NCI-H2029 (cell line): Measurements from ENCODE around the gene AIF1L.

Source experiments
- DNase-seq: peaks from one replicate; lab custom pipeline; 2025; lab: John Stamatoyannopoulos, UW

AIF1L gene

GRCh38 chr9:131078427-131079366, 17.6 kb upstream of the AIF1L start:
- DNase-seq, result no peak

- no peak for DNase-seq
Observed at GRCh38 chr9:131080589-131080988, 15.7 kb upstream of the AIF1L start.

GRCh38 chr9:131081868-131082267, 14.5 kb upstream of the AIF1L start:
- DNase-seq, result no peak

- no peak for DNase-seq
Observed at GRCh38 chr9:131082774-131083512, 13.4 kb upstream of the AIF1L start.

GRCh38 chr9:131084661-131085369, 11.5 kb upstream of the AIF1L start:
- DNase-seq, result no peak

GRCh38 chr9:131085370-131086122, 10.8 kb upstream of the AIF1L start:
- DNase-seq, result no peak

DNA sequence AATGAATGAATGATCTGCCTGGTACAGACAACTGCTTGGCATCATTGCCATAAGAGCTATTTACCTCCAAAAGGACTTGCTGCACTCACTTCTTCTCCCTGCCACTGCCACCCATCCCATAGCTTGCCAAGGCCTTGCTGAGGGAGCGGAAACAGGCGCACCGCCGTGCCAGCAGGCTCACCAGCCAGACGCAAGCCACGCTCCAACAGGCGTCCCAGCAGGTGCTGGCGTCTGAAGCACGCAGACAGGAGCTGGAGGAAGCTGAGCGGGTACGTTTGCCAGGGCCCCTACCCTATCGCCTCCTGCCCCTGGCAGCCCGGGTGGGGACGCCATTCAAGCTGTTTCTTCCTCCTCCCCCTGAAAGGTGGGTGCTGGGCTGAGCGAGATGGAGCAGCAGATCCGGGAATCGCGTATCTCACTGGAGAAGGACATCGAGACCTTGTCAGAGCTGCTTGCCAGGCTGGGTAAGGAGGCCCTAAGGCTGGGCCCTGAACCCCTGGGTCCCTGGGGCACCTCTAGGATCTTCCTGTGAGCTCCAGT, 8.9 kb upstream of the AIF1L start:
- no peak for DNase-seq

- DNase-seq, result no peak
Observed at GRCh38 chr9:131090025-131090787, 6.1 kb upstream of the AIF1L start.

GRCh38 chr9:131091352-131091992, 4.9 kb upstream of the AIF1L start:
- no peak for DNase-seq

DNA sequence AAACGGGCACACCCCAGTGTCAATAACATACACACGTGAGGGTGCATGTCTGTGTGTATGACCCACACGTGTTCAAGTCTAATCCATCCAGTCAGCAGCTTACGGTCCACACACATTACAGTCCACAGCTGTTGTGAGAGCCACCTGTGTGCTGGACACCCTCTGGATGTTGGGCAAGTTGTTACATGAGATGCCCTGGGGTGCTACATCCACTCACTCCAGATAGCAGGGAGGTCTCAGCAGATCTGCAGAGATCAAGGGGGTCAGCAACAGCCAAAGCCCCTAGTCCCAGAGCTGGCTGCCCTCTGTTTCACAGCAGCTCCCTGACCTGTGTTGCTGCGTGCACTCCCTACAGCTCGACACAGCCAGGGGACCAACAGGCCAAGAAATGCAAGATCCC, 4.3 kb upstream of the AIF1L start:
- DNase-seq, result no peak

DNA sequence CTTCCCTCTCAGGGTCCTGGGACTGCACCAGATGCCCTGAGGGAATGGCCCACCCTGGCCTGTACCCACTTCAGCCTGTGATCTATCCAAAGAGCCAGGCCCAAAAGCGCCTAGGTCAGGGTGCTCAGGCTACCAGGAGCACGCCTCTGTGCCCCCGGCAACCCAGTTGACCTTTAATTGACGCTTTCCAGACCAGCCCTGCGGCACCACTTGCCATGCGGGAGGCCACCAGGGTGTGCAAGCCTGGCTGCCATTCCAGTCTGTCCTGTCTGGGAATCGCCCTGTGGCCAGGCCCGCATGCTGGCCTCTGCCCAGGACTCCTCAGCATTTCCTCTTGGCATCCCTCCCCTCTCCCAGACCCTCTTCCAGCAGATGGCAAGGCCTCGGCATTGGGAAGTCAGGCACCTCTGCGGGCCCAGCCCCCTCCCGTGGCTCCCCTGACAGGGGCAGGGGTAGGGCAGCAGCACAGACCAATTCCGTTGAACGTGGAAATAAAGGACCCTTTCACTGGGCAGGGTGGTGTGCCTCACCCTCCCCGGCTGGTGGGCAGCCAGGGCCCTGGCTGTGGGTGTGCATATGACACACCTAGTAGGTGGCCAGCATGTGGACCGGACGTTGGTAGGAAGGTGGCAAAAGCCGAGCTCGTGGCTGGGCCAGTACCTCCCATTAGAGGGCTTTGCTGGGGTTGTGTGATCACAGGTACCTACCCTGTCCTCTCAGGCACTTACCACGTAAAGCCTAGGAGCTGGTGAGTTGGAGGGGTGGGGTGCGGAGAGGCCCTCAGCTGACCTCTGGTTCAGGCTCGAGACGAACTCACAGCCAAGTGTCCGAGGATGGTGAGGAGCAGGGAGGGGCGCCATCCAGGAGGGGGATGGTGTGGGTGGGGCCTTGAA, 3.5 kb upstream of the AIF1L start:
- DNase-seq, result no peak

GRCh38 chr9:131094015-131094414, 2.3 kb upstream of the AIF1L start:
- DNase-seq, result no peak

- DNase-seq, result no peak
Observed at GRCh38 chr9:131094622-131095021, 1.7 kb upstream of the AIF1L start.

- DNase-seq, result no peak
Observed at GRCh38 chr9:131095666-131096268, 564 bp upstream of the AIF1L start.

DNA sequence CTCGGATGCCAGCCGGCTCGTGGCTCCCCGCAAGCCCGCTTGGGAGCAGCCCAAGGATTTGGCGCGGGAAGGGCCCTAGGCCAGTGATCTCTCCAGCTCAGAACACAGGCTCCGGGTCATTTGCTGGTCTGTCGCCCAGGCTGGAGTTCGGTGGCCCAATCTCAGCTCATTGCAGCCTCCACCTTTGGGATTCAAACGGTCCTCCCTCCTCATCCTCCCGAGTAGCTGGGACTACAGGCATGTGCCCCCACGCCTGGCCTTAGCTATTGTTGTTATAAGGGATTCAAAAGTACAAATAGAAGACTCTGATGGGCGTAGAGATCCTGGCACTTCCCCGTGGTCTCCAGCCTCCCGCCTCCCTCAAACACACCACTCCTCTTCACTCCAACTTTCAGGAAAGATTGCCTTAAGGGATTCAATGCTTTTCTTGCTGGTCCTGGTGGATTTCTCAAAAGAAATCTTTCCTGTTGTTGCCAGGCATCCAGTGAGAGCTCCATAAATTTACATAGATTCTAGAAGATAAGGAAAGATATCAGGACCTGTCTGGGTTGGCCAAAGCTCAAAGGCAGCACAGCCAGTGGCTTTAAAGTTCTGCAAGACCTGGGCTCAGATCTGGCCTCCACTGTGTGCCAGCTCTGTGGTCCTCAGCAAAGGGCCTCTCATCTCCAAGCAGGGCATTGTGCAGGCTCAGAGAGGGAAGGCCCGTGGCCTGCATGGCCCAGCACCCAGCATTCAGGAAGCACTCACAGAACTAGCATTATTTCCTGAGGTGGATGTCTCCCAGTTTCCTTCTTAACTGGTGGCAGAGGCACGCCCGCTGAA, 1.0 kb downstream of the AIF1L start:
- DNase-seq, result no peak

DNA sequence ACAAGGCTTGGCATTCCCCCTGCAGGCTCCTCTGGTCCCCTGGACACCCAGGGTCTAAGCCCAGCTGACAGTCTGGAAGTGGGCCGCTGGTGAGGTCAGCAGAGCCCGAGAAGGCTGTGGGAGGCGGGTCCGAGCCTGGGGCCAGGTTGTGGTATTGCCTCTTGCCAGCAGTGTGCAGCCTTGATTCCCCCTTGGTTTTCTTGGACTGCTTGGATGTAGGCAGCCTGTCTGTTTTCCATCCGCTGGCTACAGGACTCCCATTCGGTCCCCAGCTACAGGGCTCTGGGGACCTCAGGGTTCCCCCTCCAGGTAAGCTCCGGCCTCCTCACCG, 1.6 kb downstream of the AIF1L start:
- DNase-seq, result no peak

GRCh38 chr9:131098391-131099101, 2.2 kb downstream of the AIF1L start:
- no peak for DNase-seq
